K562 (cell line): ENCODE measurements around the gene NIPAL3. TPM values are rescaled to one million over a fixed set of nuclear protein-coding genes. Genes with fewer than 3 reads are reported as not detected.
"Not testable (repeated sequence)": the region's sequence is repeated elsewhere in the genome, so short reads cannot be mapped to it uniquely, and the experiment has no call there.

Experiments used
- ATAC-seq: fragments of 200-7000 bp; cut with Tn5 transposase; 3 replicates; pipeline ENCODE4 v1.9.1; 2020; ENCODE audit warnings: moderate library complexity
- BruUV-seq: library from RNA; stranded (reverse); fragments of 400-500 nt; replicated peaks from 2 replicates; lab custom pipeline; 2021; lab: Mats Ljungman, UMichigan
- CTCF ChIA-PET: fragments of 300-600 bp; formaldehyde crosslinking; extraction: SDS; loops from one replicate; lab custom pipeline; 2021; ENCODE audit warnings: low intra/inter-chr PET ratio; lab: Yijun Ruan, JAX
- POLR2A ChIA-PET: fragments of 300-600, 350-650 bp; sonication (Branson Sonifier 250); formaldehyde crosslinking; extraction: SDS; loops from one replicate; lab custom pipeline; 2021; ENCODE audit warnings: antibody characterized with exemption, inconsistent platforms; lab: Yijun Ruan, JAX
- DNase-seq, 4 experiments: peaks; one replicate each; pipeline versions ENCODE4 v3.0.0 to v3.0.0-alpha.2; 2011 to 2018; ENCODE audit warnings: low spot score in 3 of 4, mixed read lengths in 3 of 4; ENCODE audit errors: extremely low read depth in 1 of 4
- FAIRE-seq: peaks from 2 replicates; lab custom pipeline; 2011; peaks lifted over from hg19 to GRCh38; lab: Jason Lieb, UNC
- H2AFZ ChIP-seq: 2 replicates; pipeline ENCODE4 v1.6.0; 2011; ENCODE audit warnings: low read depth, low read length, control low read depth, inconsistent platforms
- H3K27ac ChIP-seq: fragments of 200-600 bp; 3 replicates; pipeline ENCODE4 v1.8.0; 2011; ENCODE audit warnings: low read depth, mild to moderate bottlenecking, control low read depth, inconsistent platforms, low read length, moderate library complexity, mixed read lengths; ENCODE audit errors: extremely low read depth
- H3K27me3 ChIP-seq, 2 experiments: fragments of 300-600 bp in 1 of 2; 2 replicates in 1 of 2; 3 replicates in 1 of 2; pipeline versions ENCODE4 v1.6.0 to v1.8.0; 2011; ENCODE audit warnings: inconsistent platforms in 2 of 2, low read length in 2 of 2, mild to moderate bottlenecking in 1 of 2, mixed read lengths in 1 of 2, moderate library complexity in 1 of 2; ENCODE audit not compliant: control insufficient read depth in 2 of 2, insufficient read depth in 2 of 2
- H3K36me3 ChIP-seq: fragments of 300-600 bp; 3 replicates; pipeline ENCODE4 v1.8.0; 2011; ENCODE audit warnings: mild to moderate bottlenecking, low read length, inconsistent platforms; ENCODE audit not compliant: control insufficient read depth, insufficient read depth
- H3K4me1 ChIP-seq, 2 experiments: fragments of 200-600 bp in 1 of 2; replicated peaks in 1 of 2; 2 replicates in 1 of 2; 3 replicates in 1 of 2; pipeline versions ENCODE4 v1.5.1 to v1.8.0; 2011; ENCODE audit warnings: inconsistent platforms in 2 of 2, low read length in 2 of 2, mild to moderate bottlenecking in 1 of 2, mixed read lengths in 1 of 2, moderate library complexity in 1 of 2; ENCODE audit not compliant: control insufficient read depth in 2 of 2, insufficient read depth in 2 of 2
- H3K4me2 ChIP-seq: 2 replicates; pipeline ENCODE4 v1.6.1; 2011; ENCODE audit warnings: low read length, control low read depth, inconsistent platforms, mixed read lengths; ENCODE audit not compliant: insufficient read depth
- H3K4me3 ChIP-seq: fragments of 200-600 bp; sonication (generic), shearing (Covaris generic); 2 replicates; pipeline ENCODE4 v1.5.1; 2016; ENCODE audit warnings: control low read depth, inconsistent platforms
- H3K79me2 ChIP-seq: fragments of 200-600 bp; 3 replicates; pipeline ENCODE4 v1.8.0; 2011; ENCODE audit warnings: low read length, inconsistent platforms; ENCODE audit not compliant: control insufficient read depth, insufficient read depth
- H3K9ac ChIP-seq, 2 experiments: 2 replicates each; pipeline versions ENCODE4 v1.6.0 to v1.6.1; 2011; ENCODE audit warnings: low read depth in 2 of 2, low read length in 2 of 2, control low read depth in 1 of 2, inconsistent platforms in 1 of 2, mild to moderate bottlenecking in 1 of 2, mixed read lengths in 1 of 2; ENCODE audit not compliant: insufficient read depth in 1 of 2
- H3K9me1 ChIP-seq: one replicate; pipeline ENCODE4 v1.6.0; 2011; ENCODE audit warnings: inconsistent platforms, mild to moderate bottlenecking, low read length, moderate library complexity; ENCODE audit not compliant: control insufficient read depth, insufficient read depth
- H3K9me3 ChIP-seq: replicated peaks from 2 replicates; pipeline ENCODE4 v1.5.1; 2011; ENCODE audit warnings: low read depth, low read length, inconsistent platforms; ENCODE audit not compliant: control insufficient read depth, insufficient read depth
- H4K20me1 ChIP-seq: replicated peaks from 2 replicates; pipeline ENCODE4 v1.6.1; 2011; ENCODE audit warnings: low read length, inconsistent platforms, mixed read lengths; ENCODE audit not compliant: control insufficient read depth, insufficient read depth
- ADNP ChIP-seq: fragments of 200-800 bp; sonication (Bioruptor generic); IDR thresholded peaks from 2 replicates; pipeline ENCODE4 v1.6.1; 2016; ENCODE audit warnings: missing genetic modification characterization, missing compliant biosample characterization
- ELF4 ChIP-seq: fragments of 450-650 bp; formaldehyde crosslinking; IDR thresholded peaks from 2 replicates; pipeline ENCODE4 v1.4.0; 2022; ENCODE audit warnings: missing genetic modification characterization
- FOSL1 ChIP-seq: fragments of 200-800 bp; sonication (Bioruptor generic); conservative IDR thresholded peaks from 2 replicates; pipeline ENCODE4 v1.6.1; 2016; ENCODE audit warnings: missing genetic modification characterization, missing compliant biosample characterization
- GATA2 ChIP-seq: sonication (generic); formaldehyde crosslinking; IDR thresholded peaks from 2 replicates; pipeline ENCODE4 v1.4.0; 2020; ENCODE audit warnings: mild to moderate bottlenecking, missing genetic modification reagents
- JUND ChIP-seq, 2 experiments: IDR thresholded peaks; 2 replicates in 1 of 2; 3 replicates in 1 of 2; pipeline ENCODE4 v1.6.1; 2011; ENCODE audit warnings: borderline replicate concordance in 2 of 2, low read depth in 2 of 2, low read length in 2 of 2, improper control_type of control experiment in 1 of 2, missing biosample characterization in 1 of 2, missing genetic modification characterization in 1 of 2, missing genetic modification reagents in 1 of 2
- KDM1A ChIP-seq, 2 experiments: fragments of 450-650 bp; IDR thresholded peaks; 2 replicates each; pipeline ENCODE4 v1.6.1; 2016; ENCODE audit warnings: mild to moderate bottlenecking in 2 of 2
- MCM2 ChIP-seq: fragments of 450-650 bp; IDR thresholded peaks from 2 replicates; pipeline ENCODE4 v1.6.1; 2017; ENCODE audit warnings: low read depth, mild to moderate bottlenecking
- NEUROD1 ChIP-seq: fragments of 150-350 bp; IDR thresholded peaks from 2 replicates; pipeline ENCODE4 v1.6.1; 2014; ENCODE audit warnings: borderline replicate concordance, low read length, low read depth; ENCODE audit not compliant: partially characterized antibody
- TFAM ChIP-seq: fragments of 250-450 bp; sonication (Bioruptor Pico); conservative IDR thresholded peaks from 2 replicates; pipeline ENCODE4 v1.5.0; 2021; ENCODE audit warnings: mild to moderate bottlenecking, moderate library complexity
- TOE1 ChIP-seq, 2 experiments: fragments of 450-650 bp in 1 of 2; sonication (generic) in 1 of 2; formaldehyde crosslinking in 1 of 2; IDR thresholded peaks; 2 replicates each; pipeline versions ENCODE4 v1.7.1 to v1.8.0; 2016 to 2022; ENCODE audit warnings: borderline replicate concordance in 2 of 2, mild to moderate bottlenecking in 2 of 2, antibody characterized with exemption in 1 of 2, inconsistent platforms in 1 of 2, low read depth in 1 of 2, missing genetic modification reagents in 1 of 2, moderate library complexity in 1 of 2
- ZNF12 ChIP-seq: sonication (generic); formaldehyde crosslinking; IDR thresholded peaks from 2 replicates; pipeline ENCODE4 v1.4.0; 2020; ENCODE audit warnings: mild to moderate bottlenecking, missing genetic modification reagents
- ZNF121 ChIP-seq: sonication (generic); formaldehyde crosslinking; conservative IDR thresholded peaks from 2 replicates; pipeline ENCODE4 v1.8.0; 2022; ENCODE audit warnings: missing genetic modification reagents
- ZNF253 ChIP-seq: fragments of 250-450 bp; sonication (Bioruptor Pico); conservative IDR thresholded peaks from 2 replicates; pipeline ENCODE4 v1.6.1; 2021; ENCODE audit warnings: mild to moderate bottlenecking
- ZNF431 ChIP-seq: sonication (generic); formaldehyde crosslinking; IDR thresholded peaks from 2 replicates; pipeline ENCODE4 v1.8.0; 2022; ENCODE audit warnings: mild to moderate bottlenecking, missing genetic modification reagents
- ZNF57 ChIP-seq: fragments of 450-650 bp; formaldehyde crosslinking; IDR thresholded peaks from 2 replicates; pipeline ENCODE4 v1.4.0; 2020; ENCODE audit warnings: mild to moderate bottlenecking, moderate library complexity
- ZNF766 ChIP-seq: fragments of 200-800 bp; sonication (Bioruptor generic); conservative IDR thresholded peaks from 2 replicates; pipeline ENCODE4 v1.6.1; 2016; ENCODE audit warnings: missing genetic modification characterization, missing compliant biosample characterization
- WGBS: fragments of 100-300 bp; shearing (Covaris generic); methylation state at CpG from one replicate; pipeline ENCODE4 v1.1.6; 2016; ENCODE audit warnings: low coverage, mixed read lengths; ENCODE audit not compliant: insufficient coverage; ENCODE audit errors: missing lambda C conversion rate; 5-methylcytosine and 5-hydroxymethylcytosine counted together
- in situ Hi-C: fragments of 300-500 bp; cut with MboI; formaldehyde crosslinking; loops from 4 replicates; pipeline ENCODE4 v1.15.0; 2018; ENCODE audit warnings: inconsistent platforms, mixed read lengths
- intact Hi-C: fragments of 100-400 bp; cut with micrococcal nuclease; formaldehyde crosslinking; loops from 2 replicates; pipeline ENCODE4 v1.14.2; 2022
- polyA plus RNA-seq, 8 experiments: library from polyadenylated mRNA; depleted of rRNA in 4 of 8; stranded (reverse) in 5 of 8; unstranded in 3 of 8; fragments of >200 nt; fragmentation: Nextera tagmentation in 2 of 8; fragmentation: Illumina TruSeq in 1 of 8; extraction: Ambion mirVana in 2 of 8; extraction: Trizol in 1 of 8; gene quantifications; 2 replicates each; pipeline versions ENCODE4 v1.2.1 to v1.2.3, GENCODE V29; 2011 to 2014; ENCODE audit warnings: inconsistent platforms in 1 of 8, missing spikeins in 1 of 8
- total RNA-seq, 7 experiments: library from RNA; depleted of rRNA in 6 of 7; stranded (reverse); fragments of >200 nt in 6 of 7; fragmentation: Illumina TruSeq in 2 of 7; extraction: Trizol in 2 of 7; gene quantifications; 2 replicates each; pipeline versions ENCODE4 v1.2.1 to v1.2.3, GENCODE V29; 2011 to 2021; ENCODE audit warnings: low replicate concordance in 1 of 7

NIPAL3 gene
- total and polyA plus RNA-seq, 9 of the 15 experiments (the other 6 are each of a cell fraction or from before 2014, with no cell fraction given), result 10.5 to 26.3 (median 16.0) TPM

DNA sequence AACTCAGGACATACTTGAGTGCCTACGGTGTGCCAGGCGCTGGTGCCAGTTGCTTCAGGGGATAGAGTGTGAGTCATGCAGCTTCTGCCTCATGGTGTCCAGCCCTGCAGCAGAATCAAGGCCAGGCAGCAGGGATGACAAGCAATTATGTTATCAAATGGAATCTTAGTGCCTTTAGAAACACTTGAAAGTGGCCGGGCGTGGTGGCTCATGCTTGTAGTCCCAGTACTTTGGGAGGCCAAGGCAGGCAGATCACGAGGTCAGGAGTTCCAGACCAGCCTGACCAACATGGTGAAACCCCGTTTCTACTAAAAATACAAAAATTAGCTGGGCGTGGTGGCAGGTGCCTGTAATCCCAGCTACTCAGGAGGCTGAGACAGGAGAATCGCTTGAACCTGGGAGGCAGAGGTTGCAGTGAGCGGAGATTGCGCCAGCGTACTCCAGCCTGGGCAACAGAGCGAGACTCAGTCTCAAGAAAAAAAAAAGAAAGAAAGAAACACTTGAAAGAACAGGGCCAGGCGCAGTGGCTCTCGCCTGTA is 100.1 kb downstream of the NIPAL3 start (continued):
- TF ChIP-seq GATA2 (0 out of 2 replicates have a peak, but pooled peaks have one; percentile 12), KDM1A (IDR thresholded peaks at IDR 0.05) (peak in 1 of 2 experiments; percentile 48; a peak in 1 of 4 replicates), ELF4 (CRISPR knock-in tag) (peak; percentile 52; the same call in 1 of the 2 replicates), TOE1 (IDR thresholded peaks at IDR 0.05; ENCODE audit: borderline replicate concordance) (peak; percentile 38; the same call in 1 of the 2 replicates), ADNP (tag) (peak; percentile 68), ZNF766 (CRISPR knock-in tag) (0 out of 2 replicates have a peak, but pooled peaks have one; percentile 47), FOSL1 (tag) (peak; percentile 64), ZNF121 (CRISPR knock-in tag) (peak; percentile 80), JUND (IDR thresholded peaks at IDR 0.05; ENCODE audit: borderline replicate concordance, low read depth, low read length) (peak; percentile 29; the same call in 1 of the 2 replicates), JUND (tag; IDR thresholded peaks at IDR 0.05; ENCODE audit: borderline replicate concordance, low read depth, low read length) (peak; percentile 47; the same call in 1 of the 3 replicates)
- not testable (repeated sequence) for TF ChIP-seq TOE1 (CRISPR knock-in tag; IDR thresholded peaks at IDR 0.05; ENCODE audit: borderline replicate concordance, low read depth)

DNA sequence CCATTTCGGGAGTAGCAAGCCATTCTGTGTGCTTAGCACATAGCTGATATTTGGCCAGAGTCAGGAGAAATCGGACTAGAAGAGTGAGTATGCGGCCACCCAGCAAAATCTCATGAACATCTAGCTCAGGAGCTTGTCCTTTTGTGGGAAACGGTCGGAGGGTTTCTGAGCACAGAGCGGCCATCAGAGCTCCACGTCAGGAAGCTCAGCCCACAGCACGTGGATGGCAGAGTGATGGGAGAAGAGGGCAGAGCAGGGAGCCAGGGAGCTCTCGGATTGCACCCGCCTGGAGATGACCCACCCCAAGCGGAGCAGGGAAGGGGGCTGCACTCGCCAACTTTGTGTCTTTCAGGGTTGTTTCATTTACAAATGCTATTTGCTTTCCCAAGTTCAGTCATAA is 100.9 kb downstream of the NIPAL3 start:
- 15% methylated on average over 12 of the region's 12 CpGs for WGBS
- H3K36me3 ChIP-seq, result no peaks in the 10 kb centered on the region
- CTCF ChIA-PET, result no interaction called here
- intact Hi-C loops, result no loop called here
- peaks cover 35 to 41% of the 10 kb centered on the region in 2 experiments for H3K27me3 ChIP-seq
- in situ Hi-C loops, result no loop called here
- H3K27ac ChIP-seq, result no peak overlapping the region
- no peak for ATAC-seq
- DNase-seq, result no peak
- no peak overlapping the region; a peak in 1 of 4 replicates for H3K9ac ChIP-seq
- no peak overlapping the region for H3K4me3 ChIP-seq
- no peaks in the 10 kb centered on the region for H3K79me2 ChIP-seq
- no peak overlapping the region for H3K4me2 ChIP-seq
- H3K4me1 ChIP-seq, result no peaks in the 10 kb centered on the region; a peak in 1 of 5 replicates
- POLR2A ChIA-PET, result interaction anchor here (0.6 to 0.8 kb wide), 2 partner anchors 8 to 75 kb away, joined by 3 read pairs; no protein-coding TSS in a partner anchor
- H4K20me1 ChIP-seq, result no peaks in the 10 kb centered on the region; the same call in 1 of the 2 replicates
- no peak for FAIRE-seq
- no peaks in the 10 kb centered on the region for H3K9me1 ChIP-seq
- no peaks in the 10 kb centered on the region for H3K9me3 ChIP-seq
- H2AFZ ChIP-seq, result no peak overlapping the region
- TF ChIP-seq NEUROD1, result no peak
- TF ChIP-seq ZNF12 (CRISPR knock-in tag), result no peak
- TF ChIP-seq MCM2, result no peak
- no peak for TF ChIP-seq TFAM (CRISPR knock-in tag)
- TF ChIP-seq ZNF431 (CRISPR knock-in tag), result no peak
- no peak for TF ChIP-seq ZNF57 (CRISPR knock-in tag)
- TF ChIP-seq ZNF253 (CRISPR knock-in tag), result no peak
- no TSS peak for BruUV-seq
